Fibroblast of lung (primary cell): ENCODE results near the gene HSPB6. TPM values are rescaled to one million over a fixed set of nuclear protein-coding genes. Genes with fewer than 3 reads are reported as not detected.
A peak's percentile ranks its signal among the peaks of the same experiment; 100 is the strongest.
"Not testable (repeated sequence)": the region's sequence is repeated elsewhere in the genome, so short reads cannot be mapped to it uniquely, and the experiment has no call there.

Experiments
- DNase-seq, 2 donors: peaks; one replicate each; pipeline versions ENCODE4 v3.0.0 to v3.0.0-alpha.2; 2010; ENCODE audit warnings: low read depth in 2 of 2
- H2AFZ ChIP-seq: 2 replicates; pipeline ENCODE4 v1.5.1; 2012; ENCODE audit warnings: low read length, control low read depth, inconsistent platforms
- H3K27ac ChIP-seq: 2 replicates; pipeline ENCODE4 v1.5.1; 2011; ENCODE audit warnings: low read length, control low read depth; ENCODE audit not compliant: insufficient read depth
- H3K27me3 ChIP-seq: 2 replicates; pipeline ENCODE4 v1.5.1; 2011; ENCODE audit warnings: mild to moderate bottlenecking, low read length; ENCODE audit not compliant: control insufficient read depth, insufficient read depth
- H3K36me3 ChIP-seq: 2 replicates; pipeline ENCODE4 v1.5.1; 2011; ENCODE audit warnings: low read length; ENCODE audit not compliant: control insufficient read depth, insufficient read depth
- H3K4me1 ChIP-seq: 2 replicates; pipeline ENCODE4 v1.5.1; 2011; ENCODE audit warnings: low read length; ENCODE audit not compliant: control insufficient read depth, insufficient read depth; ENCODE audit errors: extremely low read depth
- H3K4me2 ChIP-seq: 2 replicates; pipeline ENCODE4 v1.5.1; 2011; ENCODE audit warnings: low read length, control low read depth; ENCODE audit not compliant: insufficient read depth; ENCODE audit errors: extremely low read depth
- H3K4me3 ChIP-seq, 4 experiments: fragments of 200-600 bp in 1 of 4; sonication (generic) in 1 of 4; replicated peaks in 1 of 4; 2 replicates each; pipeline ENCODE4 v1.5.1; 2011 to 2016; ENCODE audit warnings: low read length in 4 of 4, low read depth in 3 of 4, mild to moderate bottlenecking in 3 of 4, control low read depth in 2 of 4, inconsistent platforms in 1 of 4, mixed read lengths in 1 of 4; ENCODE audit not compliant: insufficient read depth in 1 of 4; ENCODE audit errors: control extremely low read depth in 1 of 4
- H3K79me2 ChIP-seq: 2 replicates; pipeline ENCODE4 v1.5.1; 2012; ENCODE audit warnings: mild to moderate bottlenecking, low read length, inconsistent platforms; ENCODE audit not compliant: control insufficient read depth, insufficient read depth
- H3K9ac ChIP-seq: 2 replicates; pipeline ENCODE4 v1.5.1; 2011; ENCODE audit warnings: mild to moderate bottlenecking, low read length, control low read depth; ENCODE audit not compliant: insufficient read depth
- H3K9me3 ChIP-seq: 2 replicates; pipeline ENCODE4 v1.5.1; 2012; ENCODE audit warnings: low read depth, low read length; ENCODE audit not compliant: control insufficient read depth, insufficient read depth
- H4K20me1 ChIP-seq: 2 replicates; pipeline ENCODE4 v1.5.1; 2011; ENCODE audit warnings: low read length; ENCODE audit not compliant: control insufficient read depth, insufficient read depth; ENCODE audit errors: extremely low read depth
- CTCF ChIP-seq, 2 donors: IDR thresholded peaks in 1 of 2; conservative IDR thresholded peaks in 1 of 2; 1 replicate in 1 of 2; 2 replicates in 1 of 2; pipeline ENCODE4 v1.5.1; 2011 to 2012; ENCODE audit warnings: low read length in 2 of 2, control low read depth in 1 of 2, inconsistent platforms in 1 of 2, low read depth in 1 of 2, mild to moderate bottlenecking in 1 of 2
- EZH2 ChIP-seq: IDR thresholded peaks from 2 replicates; pipeline ENCODE4 v1.5.1; 2012; ENCODE audit warnings: low read length, control low read depth, mild to moderate bottlenecking; ENCODE audit errors: missing control alignments
- polyA plus RNA-seq, 2 donors: library from polyadenylated mRNA; depleted of rRNA in 1 of 2; stranded (reverse) in 1 of 2; unstranded in 1 of 2; fragments of >200 nt; gene quantifications; 2 replicates each; pipeline ENCODE4 v1.2.1, GENCODE V29; 2011 to 2012; ENCODE audit warnings: missing spikeins in 1 of 2
- total RNA-seq: library from RNA; depleted of rRNA; stranded (reverse); fragments of >200 nt; gene quantifications from 2 replicates; pipeline ENCODE4 v1.2.1, GENCODE V29; 2014

The HSPB6 gene
- total and polyA plus RNA-seq, 2 donors (not counting 1 experiment from before 2014, with no cell fraction given): 53.1 to 54.3 TPM

GRCh38 chr19:35801828-35802227 is 45.0 kb upstream of the HSPB6 start:
- no peak overlapping the region for H3K4me2 ChIP-seq
- H3K4me1 ChIP-seq: no peaks in the 10 kb centered on the region
- TF ChIP-seq EZH2: no peak
- TF ChIP-seq CTCF (conservative IDR thresholded peaks at IDR 0.05 in 1 of 2, IDR thresholded peaks at IDR 0.05 in 1 of 2; ENCODE audit: low read depth in 1 of 2, low read length in 2 of 2): no peak
- H4K20me1 ChIP-seq: no peaks in the 10 kb centered on the region
- H3K9ac ChIP-seq: no peak overlapping the region
- H3K27me3 ChIP-seq: peaks cover 13% of the 10 kb centered on the region
- H3K36me3 ChIP-seq: no peaks in the 10 kb centered on the region
- no peak overlapping the region for H3K4me3 ChIP-seq
- no peak for DNase-seq
- H2AFZ ChIP-seq: no peak overlapping the region
- H3K79me2 ChIP-seq: no peaks in the 10 kb centered on the region
- no peak overlapping the region for H3K27ac ChIP-seq
- H3K9me3 ChIP-seq: no peaks in the 10 kb centered on the region

GRCh38 chr19:35797663-35798062 is 40.8 kb upstream of the HSPB6 start:
- no peak for DNase-seq
- H3K4me1 ChIP-seq: peaks cover 3% of the 10 kb centered on the region
- H2AFZ ChIP-seq: no peak overlapping the region
- H3K4me3 ChIP-seq: no peak overlapping the region
- no peak overlapping the region for H3K4me2 ChIP-seq
- no peak for TF ChIP-seq EZH2
- TF ChIP-seq CTCF (conservative IDR thresholded peaks at IDR 0.05 in 1 of 2, IDR thresholded peaks at IDR 0.05 in 1 of 2; ENCODE audit: low read depth in 1 of 2, low read length in 2 of 2): no peak
- H3K27ac ChIP-seq: no peak overlapping the region
- no peaks in the 10 kb centered on the region for H4K20me1 ChIP-seq
- H3K27me3 ChIP-seq: peaks cover 21% of the 10 kb centered on the region
- no peaks in the 10 kb centered on the region for H3K79me2 ChIP-seq
- no peak overlapping the region for H3K9ac ChIP-seq
- no peaks in the 10 kb centered on the region for H3K36me3 ChIP-seq
- no peaks in the 10 kb centered on the region for H3K9me3 ChIP-seq

DNA sequence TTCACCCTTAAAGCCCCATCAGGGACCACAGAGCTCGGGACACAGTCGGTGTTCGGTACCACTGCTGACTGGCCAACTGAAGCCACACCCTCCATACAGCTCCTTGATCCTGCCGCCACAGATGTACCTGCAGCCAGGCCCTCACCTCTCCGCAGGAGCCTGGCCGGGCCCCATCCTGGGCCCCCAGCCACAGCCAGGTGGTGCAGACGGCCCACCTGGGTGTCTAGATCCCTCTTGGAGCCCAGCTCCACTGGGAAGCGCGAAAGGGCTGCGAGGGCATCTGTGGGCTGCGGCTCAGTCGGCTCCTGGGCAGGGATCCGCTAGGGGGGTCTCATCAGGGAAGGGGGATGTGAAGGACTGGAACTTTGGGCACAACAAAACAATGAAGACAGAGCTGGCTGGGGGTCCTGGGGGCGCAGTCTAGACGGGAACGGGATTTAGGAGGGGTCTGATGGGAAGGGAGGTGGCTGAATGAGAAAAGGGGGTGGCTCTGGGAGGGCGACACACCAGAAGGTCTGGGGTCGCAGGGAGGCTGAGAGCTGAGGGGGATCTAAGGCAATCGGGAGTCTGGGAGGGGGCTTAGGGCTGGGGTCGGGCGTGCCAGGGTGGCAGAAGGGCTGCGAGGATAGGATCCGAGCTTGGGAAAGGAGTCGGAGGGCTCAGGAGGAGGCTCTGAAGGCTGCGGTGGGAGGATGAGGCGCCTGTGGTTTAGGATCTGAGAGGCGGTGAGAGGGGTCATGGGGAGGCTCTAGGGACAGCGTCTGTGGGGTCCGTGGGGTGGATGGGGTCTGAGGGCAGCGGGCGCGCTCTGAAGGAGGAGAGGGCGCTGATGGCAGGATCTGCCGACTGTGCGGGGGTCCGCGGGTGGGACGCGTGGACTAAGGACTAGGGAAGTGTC is 40.1 kb upstream of the HSPB6 start:
- TF ChIP-seq CTCF (conservative IDR thresholded peaks at IDR 0.05 in 1 of 2, IDR thresholded peaks at IDR 0.05 in 1 of 2; ENCODE audit: low read depth in 1 of 2, low read length in 2 of 2) (no peak), EZH2 (peak; percentile 39)
- no peak overlapping the region for H3K4me3 ChIP-seq
- no peak overlapping the region for H3K27ac ChIP-seq

GRCh38 chr19:35795564-35795963 is 38.7 kb upstream of the HSPB6 start:
- not testable (repeated sequence) for H3K9ac ChIP-seq, H2AFZ ChIP-seq, DNase-seq, H3K4me2 ChIP-seq, H3K79me2 ChIP-seq, H4K20me1 ChIP-seq, H3K4me3 ChIP-seq, H3K36me3 ChIP-seq, H3K9me3 ChIP-seq, H3K27ac ChIP-seq, H3K4me1 ChIP-seq
- peaks cover 21% of the 10 kb centered on the region for H3K27me3 ChIP-seq

More for the DNA sequence above, 40.1 kb upstream of the HSPB6 start:
- Histone ChIP-seq H3K9me3 (no peaks in the 10 kb centered on the region), H3K4me1 (peaks cover 3% of the 10 kb centered on the region), H3K36me3 (no peaks in the 10 kb centered on the region), H2AFZ (no peak overlapping the region), H3K27me3 (peaks cover 21% of the 10 kb centered on the region), H4K20me1 (no peaks in the 10 kb centered on the region), H3K4me2 (no peak overlapping the region), H3K9ac (no peak overlapping the region), H3K79me2 (no peaks in the 10 kb centered on the region)
- no peak for DNase-seq
